ENCODE data around the gene ZBTB32. TPM values are rescaled to one million over a fixed set of nuclear protein-coding genes. Genes with fewer than 3 reads are reported as not detected.

ZBTB32 gene
- total and polyA plus RNA-seq, 7 donors: 3.1 TPM; not detected in 6

DNA sequence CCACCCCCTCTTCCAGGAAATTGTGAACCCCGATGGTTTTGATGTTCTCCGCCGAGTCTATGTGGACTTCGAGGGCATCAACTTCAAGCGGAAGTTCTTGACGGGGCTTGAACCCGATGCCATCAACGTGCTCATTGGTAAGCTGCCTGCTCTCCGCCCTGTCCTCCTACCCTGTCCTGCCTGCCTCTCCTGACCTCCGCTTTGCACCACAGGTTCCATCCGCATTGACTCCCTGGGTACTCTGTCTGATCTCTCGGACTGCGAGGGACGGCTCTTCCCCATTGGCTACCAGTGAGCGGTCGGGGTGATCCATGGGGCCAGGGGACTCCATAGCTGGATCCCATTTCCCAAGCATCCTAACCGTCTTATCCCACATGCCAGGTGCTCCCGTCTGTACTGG, 26.0 kb downstream of the ZBTB32 start:
- TF ChIP-seq, protein P1, sequence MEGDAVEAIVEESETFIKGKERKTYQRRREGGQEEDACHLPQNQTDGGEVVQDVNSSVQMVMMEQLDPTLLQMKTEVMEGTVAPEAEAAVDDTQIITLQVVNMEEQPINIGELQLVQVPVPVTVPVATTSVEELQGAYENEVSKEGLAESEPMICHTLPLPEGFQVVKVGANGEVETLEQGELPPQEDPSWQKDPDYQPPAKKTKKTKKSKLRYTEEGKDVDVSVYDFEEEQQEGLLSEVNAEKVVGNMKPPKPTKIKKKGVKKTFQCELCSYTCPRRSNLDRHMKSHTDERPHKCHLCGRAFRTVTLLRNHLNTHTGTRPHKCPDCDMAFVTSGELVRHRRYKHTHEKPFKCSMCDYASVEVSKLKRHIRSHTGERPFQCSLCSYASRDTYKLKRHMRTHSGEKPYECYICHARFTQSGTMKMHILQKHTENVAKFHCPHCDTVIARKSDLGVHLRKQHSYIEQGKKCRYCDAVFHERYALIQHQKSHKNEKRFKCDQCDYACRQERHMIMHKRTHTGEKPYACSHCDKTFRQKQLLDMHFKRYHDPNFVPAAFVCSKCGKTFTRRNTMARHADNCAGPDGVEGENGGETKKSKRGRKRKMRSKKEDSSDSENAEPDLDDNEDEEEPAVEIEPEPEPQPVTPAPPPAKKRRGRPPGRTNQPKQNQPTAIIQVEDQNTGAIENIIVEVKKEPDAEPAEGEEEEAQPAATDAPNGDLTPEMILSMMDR (IDR thresholded peaks at IDR 0.05): no peak
- no peak for TF ChIP-seq POLR2AphosphoS5 (IDR thresholded peaks at IDR 0.05)
- TF ChIP-seq EP300 (IDR thresholded peaks at IDR 0.05): no peak
- TF ChIP-seq POLR2A (IDR thresholded peaks at IDR 0.05): no peak
- no peak overlapping the region for H3K4me3 ChIP-seq
- H3K27me3 ChIP-seq: no peaks in the 10 kb centered on the region
- intact Hi-C loops (cut with DNase I): no loop called here
- peaks cover 57 to 100% (median 81%) of the 10 kb centered on the region in 4 donors for H3K36me3 ChIP-seq
- DNase-seq: no peak
- H3K27ac ChIP-seq: no peak overlapping the region
- no peaks in the 10 kb centered on the region for H3K9me3 ChIP-seq
- H3K4me1 ChIP-seq: no peaks in the 10 kb centered on the region
- 95 to 96% methylated on average over 18 of the region's 18 CpGs for WGBS, 2 donors

DNA sequence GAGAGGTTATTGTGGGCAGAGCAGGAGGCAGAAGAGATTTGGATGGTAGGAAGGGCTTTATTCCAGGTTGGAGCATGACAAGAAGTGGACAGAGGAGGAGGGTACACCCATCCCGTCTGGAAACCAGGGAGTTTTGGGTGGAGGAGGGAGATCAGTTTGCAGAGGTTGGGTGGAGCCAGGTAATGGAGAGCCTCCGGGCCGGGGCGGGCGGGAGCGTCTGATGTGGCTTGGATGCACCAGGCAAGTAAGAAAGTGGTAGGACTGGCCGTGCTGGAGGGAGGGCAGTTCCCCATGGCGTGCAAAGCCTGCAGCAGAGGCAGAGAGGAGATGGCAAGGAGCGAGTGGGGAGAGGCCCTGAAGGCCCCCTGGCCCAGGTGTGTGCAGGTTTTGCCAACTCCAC, 27.0 kb downstream of the ZBTB32 start:
- intact Hi-C loops (cut with DNase I): no loop called here

DNA sequence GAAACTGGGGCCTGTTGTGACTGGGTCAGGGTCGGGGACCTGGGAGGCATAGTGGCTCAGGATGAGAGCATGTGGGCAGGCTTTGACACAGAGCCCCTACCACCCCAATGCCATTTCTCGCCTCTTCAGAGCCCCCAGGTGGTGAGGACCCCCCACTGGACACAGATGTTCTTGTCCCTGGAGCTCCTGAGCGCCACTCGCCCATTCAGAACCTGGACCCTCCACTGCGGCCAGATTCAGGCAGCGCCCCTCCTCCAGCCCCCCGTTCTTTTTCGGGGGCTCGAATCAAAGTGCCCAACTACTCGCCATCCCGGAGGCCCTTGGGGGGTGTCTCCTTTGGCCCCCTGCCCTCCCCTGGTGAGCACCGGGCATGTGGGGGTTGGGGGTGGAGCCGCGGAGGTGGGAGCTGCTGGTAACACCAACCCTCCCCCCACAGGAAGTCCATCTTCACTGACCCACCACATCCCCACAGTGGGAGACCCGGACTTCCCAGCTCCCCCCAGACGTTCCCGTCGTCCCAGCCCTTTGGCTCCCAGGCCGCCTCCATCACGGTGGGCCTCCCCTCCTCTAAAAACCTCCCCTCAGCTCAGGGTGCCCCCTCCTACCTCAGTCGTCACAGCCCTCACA, 27.5 kb downstream of the ZBTB32 start:
- Histone ChIP-seq H3K4me1 (no peaks in the 10 kb centered on the region), H3K36me3 (peaks cover 47 to 97% (median 75%) of the 10 kb centered on the region in 4 donors), H3K27me3 (no peaks in the 10 kb centered on the region), H3K4me3 (no peak overlapping the region), H3K9me3 (no peaks in the 10 kb centered on the region), H3K27ac (no peak overlapping the region)
- intact Hi-C loops (cut with DNase I): no loop called here
- 92 to 93% methylated on average over 21 of the region's 21 CpGs for whole genome bisulfite sequencing, 2 donors
- DNase-seq: no peak
- no peak for TF ChIP-seq POLR2AphosphoS5 (IDR thresholded peaks at IDR 0.05)
- TF ChIP-seq EP300 (IDR thresholded peaks at IDR 0.05): no peak
- no peak for TF ChIP-seq POLR2A (IDR thresholded peaks at IDR 0.05)
- TF ChIP-seq, protein P1 (IDR thresholded peaks at IDR 0.05): no peak

More for the DNA sequence above, 27.0 kb downstream of the ZBTB32 start:
- H3K27ac ChIP-seq: no peak overlapping the region
- 65 to 85% methylated on average over 9 of the region's 9 CpGs for WGBS, 2 donors
- no peaks in the 10 kb centered on the region for H3K4me1 ChIP-seq
- TF ChIP-seq EP300 (IDR thresholded peaks at IDR 0.05): no peak
- no peak for TF ChIP-seq POLR2A (IDR thresholded peaks at IDR 0.05)
- no peak for TF ChIP-seq POLR2AphosphoS5 (IDR thresholded peaks at IDR 0.05)
- TF ChIP-seq, protein P1 (IDR thresholded peaks at IDR 0.05): no peak
- no peaks in the 10 kb centered on the region for H3K9me3 ChIP-seq
- H3K4me3 ChIP-seq: no peak overlapping the region
- no peak for DNase-seq
- H3K36me3 ChIP-seq: peaks cover 47 to 97% (median 76%) of the 10 kb centered on the region in 4 donors
- no peaks in the 10 kb centered on the region for H3K27me3 ChIP-seq

DNA sequence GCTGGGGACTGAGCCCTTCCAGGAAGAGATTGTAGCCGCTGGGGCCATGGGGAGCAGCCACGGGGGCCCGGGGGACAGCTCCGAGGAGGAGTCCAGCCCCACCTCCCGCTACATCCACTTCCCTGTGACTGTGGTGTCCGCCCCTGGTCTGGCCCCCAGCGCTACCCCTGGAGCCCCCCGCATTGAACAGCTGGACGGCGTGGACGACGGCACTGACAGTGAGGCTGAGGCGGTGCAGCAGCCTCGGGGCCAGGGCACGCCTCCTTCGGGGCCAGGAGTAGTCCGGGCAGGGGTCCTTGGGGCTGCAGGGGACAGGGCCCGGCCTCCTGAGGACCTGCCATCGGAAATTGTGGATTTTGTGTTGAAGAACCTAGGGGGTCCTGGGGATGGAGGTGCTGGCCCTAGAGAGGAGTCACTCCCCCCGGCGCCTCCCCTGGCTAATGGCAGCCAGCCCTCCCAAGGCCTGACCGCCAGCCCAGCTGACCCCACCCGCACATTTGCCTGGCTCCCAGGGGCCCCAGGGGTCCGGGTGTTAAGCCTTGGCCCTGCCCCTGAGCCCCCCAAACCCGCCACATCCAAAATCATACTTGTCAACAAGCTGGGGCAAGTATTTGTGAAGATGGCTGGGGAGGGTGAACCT, 28.3 kb downstream of the ZBTB32 start:
- no peak overlapping the region for H3K4me3 ChIP-seq
- no peaks in the 10 kb centered on the region for H3K27me3 ChIP-seq
- TF ChIP-seq POLR2AphosphoS5 (IDR thresholded peaks at IDR 0.05): no peak
- no peak for TF ChIP-seq EP300 (IDR thresholded peaks at IDR 0.05)
- no peak for TF ChIP-seq POLR2A (IDR thresholded peaks at IDR 0.05)
- TF ChIP-seq, protein P1 (IDR thresholded peaks at IDR 0.05): no peak
- WGBS, 2 donors: 92% methylated on average over 25 of the region's 25 CpGs
- H3K9me3 ChIP-seq: no peaks in the 10 kb centered on the region
- no peaks in the 10 kb centered on the region for H3K4me1 ChIP-seq
- H3K36me3 ChIP-seq: peaks cover 44 to 97% (median 71%) of the 10 kb centered on the region in 4 donors
- intact Hi-C loops (cut with DNase I): no loop called here
- H3K27ac ChIP-seq: no peak overlapping the region
- no peak for DNase-seq
